ENCODE measurements around the gene ST3GAL5.

ST3GAL5 gene

DNA sequence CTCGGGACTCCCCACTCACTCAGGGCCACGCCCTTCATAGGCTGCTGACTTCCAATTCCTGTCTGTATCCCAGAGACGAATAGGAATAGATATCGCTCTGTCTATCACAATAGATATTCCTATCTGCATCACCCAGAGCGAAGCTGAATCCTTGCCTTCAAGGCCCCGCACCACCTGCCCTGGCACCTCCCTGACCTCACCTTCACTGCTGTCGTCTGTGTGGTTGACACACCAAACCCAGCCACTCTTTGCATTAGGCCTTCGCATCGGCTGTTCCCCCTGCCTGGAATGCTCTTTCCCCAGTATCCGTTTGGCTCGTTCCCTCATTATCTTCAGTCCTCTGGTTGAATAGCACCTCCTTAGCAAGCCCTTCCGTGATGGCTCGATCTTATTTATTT is 91.5 kb downstream of the ST3GAL5 start:
- no peak for DNase-seq (ENCODE audit: low read depth, low spot score)
- no peak overlapping the region for H3K4me3 ChIP-seq (ENCODE audit: low read length)

DNA sequence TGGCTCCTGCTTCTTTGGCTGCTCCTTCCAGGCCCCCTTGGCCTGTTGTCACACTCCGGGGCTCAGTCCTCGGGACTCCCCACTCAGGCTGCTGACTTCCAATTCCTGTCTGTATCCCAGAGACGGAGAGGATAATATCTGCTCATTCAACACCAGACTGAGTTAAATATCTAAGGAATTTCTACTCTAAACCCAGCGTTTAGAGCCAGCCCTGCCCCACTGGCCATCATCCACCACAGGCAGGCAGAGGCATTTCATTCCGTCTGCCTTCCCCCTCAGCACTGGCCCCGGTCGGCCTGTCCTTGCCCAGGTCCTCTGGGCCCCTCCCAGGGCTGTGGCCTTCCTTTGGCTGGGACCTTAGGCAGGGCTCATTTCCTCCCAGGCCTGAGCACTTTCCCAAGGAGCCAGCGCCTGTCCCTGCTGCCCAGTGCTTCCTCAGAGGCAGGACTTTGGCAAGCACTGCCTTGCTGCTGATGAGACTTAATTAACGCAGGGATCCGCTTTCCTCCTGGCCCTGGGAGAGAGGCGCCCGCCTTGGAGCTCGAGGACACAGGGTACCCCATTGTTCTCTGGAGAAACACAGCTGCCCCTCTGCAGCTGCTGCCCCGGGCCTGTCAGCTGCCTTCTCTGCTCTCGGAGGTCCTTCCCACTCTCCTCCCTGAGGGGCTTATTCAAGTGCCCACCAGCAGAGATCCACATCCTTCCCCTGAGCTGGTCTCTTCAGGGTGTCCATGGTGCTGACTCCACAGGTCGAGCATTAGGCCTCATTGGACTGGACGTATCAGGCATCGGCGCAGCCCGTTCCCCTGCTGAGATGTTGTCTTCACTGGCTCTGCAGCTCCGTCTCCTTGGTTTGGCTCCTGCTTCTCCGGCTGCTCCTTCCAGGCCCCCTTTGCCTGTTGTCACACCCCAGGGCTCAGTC is 92.2 kb downstream of the ST3GAL5 start:
- no peak for DNase-seq (ENCODE audit: low read depth, low spot score)
- H3K4me3 ChIP-seq (ENCODE audit: low read length), result no peak overlapping the region

DNA sequence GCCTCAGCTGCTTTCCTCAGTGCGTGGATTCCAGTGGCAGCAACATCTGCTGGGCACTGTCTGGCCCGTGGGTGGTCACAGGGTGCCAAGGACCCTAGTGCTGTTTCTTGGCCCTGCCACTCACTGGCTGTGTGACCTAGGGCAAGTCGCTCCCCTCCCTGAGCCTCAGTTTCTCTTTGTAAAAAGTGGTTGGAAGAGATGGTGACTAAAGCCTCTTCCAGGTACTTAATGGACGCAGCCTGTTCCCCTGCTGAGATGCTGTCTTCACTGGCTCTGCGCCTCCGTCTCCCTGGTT is 92.8 kb downstream of the ST3GAL5 start:
- no peak for DNase-seq (ENCODE audit: low read depth, low spot score)
- H3K4me3 ChIP-seq (ENCODE audit: low read length), result no peak overlapping the region

DNA sequence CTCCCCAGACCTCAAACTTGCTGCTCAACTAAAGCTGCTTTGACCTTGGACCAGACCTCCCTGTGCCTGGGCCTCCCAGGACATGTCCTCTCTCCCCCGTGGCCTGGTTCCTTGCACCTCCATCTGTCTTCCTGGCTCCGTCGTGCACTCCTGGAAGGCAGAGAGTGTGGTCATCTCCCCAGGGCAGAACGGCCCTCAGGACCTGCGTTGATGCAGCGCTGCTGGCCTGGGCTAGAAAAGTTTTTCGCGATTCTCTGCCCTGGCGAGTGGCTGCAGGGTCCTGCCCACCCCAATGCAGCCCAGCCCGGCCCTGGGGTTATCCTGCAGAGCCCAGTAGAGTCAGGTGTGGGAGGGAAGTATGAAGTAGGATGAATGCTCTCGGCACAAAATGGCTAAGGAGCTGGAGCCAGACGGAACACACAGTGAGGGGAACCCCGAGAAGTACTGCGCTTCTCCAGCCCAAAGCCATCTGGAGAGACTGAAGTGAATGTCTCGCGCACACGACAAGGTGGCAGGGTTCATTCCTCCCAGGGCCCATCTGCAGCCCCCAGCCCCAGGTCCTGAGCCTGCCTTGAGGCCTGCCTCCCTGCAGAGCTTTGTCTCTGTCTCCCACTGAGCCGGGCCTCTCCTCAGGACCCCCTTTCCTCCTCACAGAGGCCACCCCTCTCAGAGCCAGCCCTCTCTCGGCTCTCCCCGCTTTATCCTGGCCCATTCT is 93.3 kb downstream of the ST3GAL5 start:
- no peak overlapping the region for H3K4me3 ChIP-seq (ENCODE audit: low read length)
- no peak for DNase-seq (ENCODE audit: low read depth, low spot score)

DNA sequence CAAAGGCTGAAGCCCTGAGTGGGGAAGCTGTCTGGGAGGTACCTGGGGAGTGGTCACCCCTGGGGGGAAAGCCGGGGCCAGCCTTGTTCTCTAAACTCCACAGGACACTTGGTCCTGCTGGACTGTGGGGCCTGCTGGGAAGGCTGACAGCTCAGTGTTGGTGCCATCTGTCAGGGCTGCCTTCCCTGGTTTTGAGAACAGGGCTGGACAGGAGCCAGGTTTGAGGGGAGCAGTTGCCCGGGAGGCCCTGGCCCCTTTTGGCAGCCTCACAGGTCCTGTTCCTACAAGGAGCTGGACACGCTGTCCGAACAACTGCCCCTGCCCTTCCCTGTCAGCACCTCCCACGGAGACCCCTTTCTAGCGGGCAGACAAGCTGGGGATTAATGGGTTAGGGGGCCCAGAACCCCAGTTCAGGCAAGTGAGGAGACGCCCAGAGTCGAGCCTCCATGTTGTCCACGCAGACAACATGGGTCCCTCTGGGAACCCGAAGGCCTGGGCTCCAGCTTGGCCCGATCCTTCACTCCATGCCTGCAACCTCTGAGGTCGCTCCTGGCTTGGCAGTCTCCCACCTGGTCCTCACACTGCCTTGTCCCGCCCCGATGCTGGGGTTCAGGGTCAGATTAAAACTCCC is 94.2 kb downstream of the ST3GAL5 start:
- DNase-seq (ENCODE audit: low read depth, low spot score), result no peak
- no peak overlapping the region for H3K4me3 ChIP-seq (ENCODE audit: low read length)

DNA sequence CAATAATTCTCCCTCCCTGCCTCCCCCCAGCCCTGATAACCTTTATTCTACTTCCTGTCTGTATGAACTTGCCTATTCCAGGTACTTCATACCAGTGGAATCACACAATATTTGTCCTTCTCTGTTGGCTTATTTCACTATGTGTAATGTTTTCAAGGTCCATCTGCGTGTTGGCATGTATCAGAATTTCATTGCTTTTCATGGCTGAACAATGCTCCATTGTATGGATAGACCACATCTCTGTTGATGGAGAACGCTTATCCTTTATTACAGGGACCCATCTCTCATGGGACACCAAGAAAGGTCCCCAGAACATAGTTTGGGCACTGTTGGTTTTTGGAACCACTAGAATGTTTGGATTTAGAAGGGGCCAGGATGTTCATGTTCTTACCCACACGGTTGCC is 94.8 kb downstream of the ST3GAL5 start:
- no peak for DNase-seq (ENCODE audit: low read depth, low spot score)
- H3K4me3 ChIP-seq (ENCODE audit: low read length), result no peak overlapping the region

DNA sequence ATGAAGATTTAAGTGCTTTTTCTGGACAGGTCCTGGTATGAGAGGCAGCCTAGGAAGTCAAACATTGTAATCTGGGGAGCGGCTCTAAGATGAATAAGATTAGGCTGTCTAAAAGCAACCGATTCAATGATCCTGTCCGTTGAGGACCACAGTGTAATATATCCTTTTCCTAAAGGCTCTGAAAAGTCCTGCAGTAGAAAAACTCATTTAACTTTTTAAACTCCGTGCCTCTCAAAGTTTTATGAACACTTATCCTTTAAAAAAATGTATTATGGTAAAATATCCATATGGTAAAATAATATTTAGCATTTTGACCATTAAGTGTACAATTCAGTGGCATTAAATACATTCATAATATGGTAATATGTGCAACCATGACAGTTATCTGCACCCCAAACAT is 95.2 kb downstream of the ST3GAL5 start:
- no peak for DNase-seq (ENCODE audit: low read depth, low spot score)
- no peak overlapping the region for H3K4me3 ChIP-seq (ENCODE audit: low read length)

DNA sequence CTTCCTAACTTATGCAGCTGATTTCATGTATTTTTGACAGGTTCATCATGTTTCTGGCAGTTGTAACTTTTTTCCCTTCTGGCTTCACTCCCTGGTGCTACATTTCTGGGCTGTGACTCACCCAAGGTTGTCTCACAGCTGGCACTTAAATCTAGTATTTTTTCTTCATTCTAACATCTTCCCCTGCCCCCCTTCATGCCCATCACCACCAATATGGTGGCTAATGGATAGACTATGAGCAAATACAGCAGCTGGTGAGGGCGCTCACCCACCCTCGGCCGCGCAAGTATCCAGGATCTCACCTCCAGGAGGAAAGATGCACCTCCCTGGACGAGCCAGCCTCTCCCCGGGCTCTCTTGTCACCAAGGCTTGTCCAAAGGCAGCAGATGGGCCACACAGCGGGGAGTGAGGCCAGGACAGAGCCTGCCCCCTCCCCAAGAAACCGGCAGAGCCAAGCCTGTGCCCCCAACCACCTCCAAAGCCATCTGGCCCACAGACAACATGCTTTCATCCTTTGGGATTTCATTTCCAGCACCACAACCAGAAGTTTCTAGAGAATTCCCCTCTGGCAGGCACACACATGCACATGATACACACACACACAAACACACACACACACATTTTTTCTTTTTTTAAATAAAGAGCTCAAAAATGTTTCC is 95.9 kb downstream of the ST3GAL5 start:
- no peak overlapping the region for H3K4me3 ChIP-seq (ENCODE audit: low read length)
- no peak for DNase-seq (ENCODE audit: low read depth, low spot score)

DNA sequence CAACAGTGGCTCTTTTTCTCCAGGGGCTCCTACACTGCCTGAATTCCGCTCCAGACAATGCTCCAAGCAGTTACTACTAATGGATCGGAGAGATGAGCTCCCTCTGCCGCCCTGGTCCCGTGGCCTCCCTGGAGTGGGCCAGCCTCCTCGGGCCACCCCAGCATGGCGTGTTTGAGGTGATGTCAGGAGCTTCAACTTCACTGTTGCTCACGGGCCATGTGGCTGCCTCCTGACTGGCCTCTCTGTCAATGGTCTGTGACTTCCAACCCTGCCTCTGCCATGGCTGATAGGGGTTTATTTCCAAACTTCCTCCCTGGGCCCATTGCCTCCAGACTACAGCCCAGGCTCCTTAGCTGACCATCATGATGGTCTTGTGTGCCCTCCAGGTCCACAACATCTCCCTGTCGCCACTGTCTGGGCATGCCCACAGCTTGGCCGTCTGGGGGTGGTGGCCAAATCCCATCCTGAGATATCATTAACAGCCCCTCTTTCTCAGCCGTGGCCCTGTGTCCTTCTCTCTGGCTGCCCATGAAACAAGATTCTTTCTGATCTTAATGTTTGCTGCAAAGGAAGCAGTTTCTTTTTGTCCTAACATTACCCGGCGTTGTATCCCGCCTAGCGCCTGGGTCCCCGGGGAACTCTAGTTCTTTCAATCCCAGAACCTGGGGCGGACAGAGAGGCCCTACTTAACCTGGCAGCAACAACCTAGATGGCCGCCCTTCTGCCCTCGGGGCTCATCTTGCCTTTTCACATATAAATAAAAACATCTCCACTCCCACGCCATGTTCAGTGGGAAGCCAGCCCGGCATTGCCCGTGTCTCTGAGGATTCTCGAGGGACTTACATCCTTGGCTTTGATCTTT is 96.9 kb downstream of the ST3GAL5 start:
- DNase-seq (ENCODE audit: low read depth, low spot score), result no peak
- no peak overlapping the region for H3K4me3 ChIP-seq (ENCODE audit: low read length)

DNA sequence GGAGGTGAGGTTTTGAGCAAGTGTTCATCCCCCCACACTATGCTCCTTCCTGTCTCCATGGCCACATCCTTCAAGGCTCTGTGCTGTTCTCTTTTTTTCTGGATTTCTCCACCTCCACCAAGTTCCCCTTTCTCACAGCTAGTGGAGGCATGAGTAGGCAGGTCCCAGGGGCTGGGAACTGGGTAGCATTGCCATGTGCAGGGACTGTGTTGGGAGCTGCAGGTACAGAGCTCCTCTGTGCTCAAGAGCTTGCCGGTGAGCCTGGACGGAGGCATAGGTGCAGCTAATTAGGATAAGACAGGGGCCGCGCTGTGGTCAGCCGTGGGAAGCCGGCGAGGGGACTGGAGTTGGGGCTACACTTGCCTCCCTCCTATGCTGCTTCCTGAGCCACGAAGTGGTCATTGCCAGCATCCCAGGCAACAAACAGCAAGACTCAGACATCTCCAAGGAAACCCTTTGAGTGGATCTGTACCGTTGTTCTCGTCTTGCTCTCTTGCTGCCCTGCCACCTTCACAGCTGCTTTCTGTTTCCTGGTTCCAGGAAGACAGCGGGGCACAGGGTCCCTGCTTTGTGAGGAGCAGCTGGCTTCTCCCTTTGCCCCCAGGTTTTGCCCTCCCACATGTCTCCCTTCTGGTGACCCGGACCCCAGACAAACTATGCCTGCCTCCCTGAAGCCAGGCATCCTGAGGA is 98.1 kb downstream of the ST3GAL5 start:
- no peak for DNase-seq (ENCODE audit: low read depth, low spot score)
- H3K4me3 ChIP-seq (ENCODE audit: low read length), result no peak overlapping the region

DNA sequence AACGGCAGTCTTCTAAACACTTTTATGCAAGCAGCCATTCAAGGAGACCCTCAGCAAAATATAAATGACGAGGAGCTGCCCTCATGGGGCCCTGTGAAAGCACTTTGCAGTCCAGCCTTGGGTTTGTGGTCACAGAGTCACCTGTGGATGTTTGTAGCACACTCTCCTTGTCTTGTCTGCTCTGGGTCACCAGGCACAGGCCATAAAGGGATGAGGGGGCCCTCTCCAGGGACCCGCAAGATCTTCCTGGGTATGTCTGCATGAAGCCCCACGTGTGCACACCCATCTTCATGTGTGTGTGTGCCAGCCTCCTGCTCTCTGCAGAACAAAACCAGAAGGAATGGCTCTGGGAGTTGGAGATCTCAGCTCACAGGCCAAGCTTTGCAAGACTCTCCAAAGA is 98.8 kb downstream of the ST3GAL5 start:
- no peak for DNase-seq (ENCODE audit: low read depth, low spot score)
- no peak overlapping the region for H3K4me3 ChIP-seq (ENCODE audit: low read length)

DNA sequence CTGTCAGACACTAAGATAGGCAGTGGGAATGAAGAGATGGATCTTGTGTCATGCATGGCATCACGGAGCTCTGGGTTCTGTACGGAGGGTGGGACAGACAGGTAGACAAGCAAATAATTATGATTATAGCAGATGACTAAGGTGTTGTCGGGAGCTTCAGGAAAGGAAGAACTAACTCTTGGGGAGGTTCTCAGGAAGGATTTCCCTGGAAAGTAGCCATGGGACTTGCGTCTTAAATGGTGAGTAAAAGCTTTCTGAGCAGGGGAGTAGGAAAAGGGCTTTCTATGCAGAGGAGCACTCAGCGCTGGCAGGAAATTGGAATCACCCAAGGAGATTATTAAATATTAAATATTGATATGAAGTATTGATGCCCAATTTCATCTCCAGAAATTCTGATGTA is 99.5 kb downstream of the ST3GAL5 start:
- DNase-seq (ENCODE audit: low read depth, low spot score), result no peak
- H3K4me3 ChIP-seq (ENCODE audit: low read length), result no peak overlapping the region

DNA sequence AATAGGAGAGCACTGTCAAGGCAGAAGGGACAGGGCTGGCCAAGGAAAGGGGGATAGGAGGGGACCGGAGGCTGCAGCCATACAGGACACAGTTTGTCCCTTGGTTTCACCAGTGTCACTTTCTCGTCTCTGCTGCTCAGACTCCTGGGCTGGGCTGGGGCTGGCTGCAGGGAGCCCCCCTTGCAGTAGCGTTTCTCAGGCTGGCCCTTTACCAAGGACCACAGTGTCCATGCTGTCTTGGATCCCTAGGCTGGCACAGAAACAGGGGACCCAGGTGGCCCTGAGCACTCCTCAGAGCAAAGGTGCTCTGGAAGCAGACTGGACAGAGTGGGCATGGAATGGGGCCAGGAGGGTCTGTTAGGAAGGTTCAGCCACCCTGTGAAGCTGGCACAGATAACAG is 100.2 kb downstream of the ST3GAL5 start:
- DNase-seq (ENCODE audit: low read depth, low spot score), result no peak
- no peak overlapping the region for H3K4me3 ChIP-seq (ENCODE audit: low read length)

DNA sequence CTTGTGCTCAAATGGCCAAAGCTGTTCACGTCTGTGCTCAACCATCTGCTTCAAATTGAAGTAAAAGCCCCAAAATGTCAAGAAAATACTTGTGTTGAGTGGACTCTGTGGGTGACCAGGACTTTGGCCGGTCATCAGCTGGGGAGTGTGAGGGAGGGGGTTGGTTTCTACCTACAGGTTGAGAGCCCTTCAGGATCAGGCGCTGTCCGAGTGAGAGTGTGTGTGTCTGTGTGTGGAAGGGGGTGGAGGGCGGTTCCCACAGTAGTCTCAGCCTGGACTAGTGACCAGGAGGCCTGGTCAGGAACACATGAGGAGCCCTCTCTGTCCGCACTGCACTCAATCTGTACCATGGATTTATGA is 100.8 kb downstream of the ST3GAL5 start:
- no peak overlapping the region for H3K4me3 ChIP-seq (ENCODE audit: low read length)
- no peak for DNase-seq (ENCODE audit: low read depth, low spot score)

DNA sequence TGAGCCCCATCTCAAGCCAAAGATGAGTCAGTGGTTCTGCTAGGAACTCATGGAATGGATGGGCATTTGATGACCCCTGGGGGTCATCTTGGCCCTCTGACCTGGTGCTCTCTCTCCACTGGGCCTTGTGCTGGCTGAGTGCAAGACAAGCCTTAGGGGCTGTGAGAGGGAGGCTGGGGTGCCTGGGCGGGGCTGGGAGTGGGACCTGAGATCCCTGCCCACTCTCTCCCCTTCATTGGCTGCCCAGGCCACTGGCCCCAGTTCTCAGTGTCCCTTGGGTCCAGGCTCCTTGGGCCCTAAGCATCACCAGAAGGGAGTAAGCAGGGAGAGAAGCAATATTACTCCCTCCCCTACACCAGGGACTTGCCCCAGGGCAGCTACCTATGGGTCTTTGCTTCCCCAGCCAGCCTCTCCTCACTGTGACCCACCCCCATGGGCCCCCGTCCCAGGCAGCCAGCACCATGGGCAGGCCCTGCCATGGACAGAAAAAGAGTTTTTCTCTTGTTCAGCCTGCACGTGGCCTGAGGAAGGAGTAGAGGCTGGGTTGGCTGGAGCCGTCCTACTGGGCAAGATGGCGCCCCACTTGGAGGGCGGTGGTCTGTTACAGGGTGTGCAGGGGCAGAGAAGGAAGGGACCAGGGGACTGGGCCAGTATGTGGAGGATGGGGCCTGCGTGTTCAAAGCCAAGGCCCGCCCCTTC is 101.4 kb downstream of the ST3GAL5 start:
- no peak overlapping the region for H3K4me3 ChIP-seq (ENCODE audit: low read length)

More for the DNA sequence above, 101.4 kb downstream of the ST3GAL5 start:
- DNase-seq (ENCODE audit: low read depth, low spot score), result no peak
